ENCODE results near the gene FAM171A2. TPM values are rescaled to one million over a fixed set of nuclear protein-coding genes. Genes with fewer than 3 reads are reported as not detected.

FAM171A2 gene
- total and polyA plus RNA-seq, 2 donors (not counting 1 experiment from before 2014, with no cell fraction given): 0.18 to 0.69 TPM

- peak; percentile 76 for ATAC-seq (ENCODE audit: low read depth)
Measured at GRCh38 chr17:44344939-44345453, 18.7 kb downstream of the FAM171A2 start, which contains the start of gene GRN. Gene GRN (plus strand): TSS chr17:44345302. CDS start chr17:44349165, 3,863 bp downstream.

More at GRCh38 chr17:44344939-44345453, 18.7 kb downstream of the FAM171A2 start, which contains the start of gene GRN:
- H3K9me3 Mint-ChIP-seq (ENCODE audit: insufficient read depth): no peaks in the 10 kb centered on the region
- H3K4me3 Mint-ChIP-seq: peak within 1 kb of the TSS; percentile 96
- ChIA-PET CTCF (interaction anchor here (0.6 to 3.3 kb wide), 21 partner anchors 10 to 401 kb away, joined by 3 to 66 read pairs (median 7); partner anchors contain the start of genes FAM171A2, HDAC5, SLC25A39 and TMUB2), POLR2A (interaction anchor here (0.5 to 1.6 kb wide), 14 partner anchors 9 to 828 kb away, joined by 3 to 11 read pairs (median 4); partner anchors contain the start of genes HDAC5, SLC25A39, TMUB2 and UBTF)
- TF ChIP-seq EZH2 (IDR thresholded peaks at IDR 0.05; ENCODE audit: borderline replicate concordance, insufficient read depth, low read depth, low read length, poor library complexity, severe bottlenecking): no peak
- TF ChIP-seq, protein P1, sequence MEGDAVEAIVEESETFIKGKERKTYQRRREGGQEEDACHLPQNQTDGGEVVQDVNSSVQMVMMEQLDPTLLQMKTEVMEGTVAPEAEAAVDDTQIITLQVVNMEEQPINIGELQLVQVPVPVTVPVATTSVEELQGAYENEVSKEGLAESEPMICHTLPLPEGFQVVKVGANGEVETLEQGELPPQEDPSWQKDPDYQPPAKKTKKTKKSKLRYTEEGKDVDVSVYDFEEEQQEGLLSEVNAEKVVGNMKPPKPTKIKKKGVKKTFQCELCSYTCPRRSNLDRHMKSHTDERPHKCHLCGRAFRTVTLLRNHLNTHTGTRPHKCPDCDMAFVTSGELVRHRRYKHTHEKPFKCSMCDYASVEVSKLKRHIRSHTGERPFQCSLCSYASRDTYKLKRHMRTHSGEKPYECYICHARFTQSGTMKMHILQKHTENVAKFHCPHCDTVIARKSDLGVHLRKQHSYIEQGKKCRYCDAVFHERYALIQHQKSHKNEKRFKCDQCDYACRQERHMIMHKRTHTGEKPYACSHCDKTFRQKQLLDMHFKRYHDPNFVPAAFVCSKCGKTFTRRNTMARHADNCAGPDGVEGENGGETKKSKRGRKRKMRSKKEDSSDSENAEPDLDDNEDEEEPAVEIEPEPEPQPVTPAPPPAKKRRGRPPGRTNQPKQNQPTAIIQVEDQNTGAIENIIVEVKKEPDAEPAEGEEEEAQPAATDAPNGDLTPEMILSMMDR (IDR thresholded peaks at IDR 0.05): no peak
- Histone ChIP-seq H3K27ac (ENCODE audit: low read length in 2 of 2) (peak within 1 kb of the TSS; percentile 85 to 89), H4K20me1 (ENCODE audit: control insufficient read depth, insufficient read depth, low read length, poor library complexity, severe bottlenecking) (peaks cover 11% of the 10 kb centered on the region), H3K27me3 (replicated peaks in 1 of 4; ENCODE audit: control extremely low read depth in 1 of 4, control insufficient read depth in 3 of 4, insufficient read depth in 4 of 4, low read length in 3 of 4) (no peaks in the 10 kb centered on the region), H3K4me1 (ENCODE audit: control insufficient read depth in 2 of 2, insufficient read depth in 2 of 2, low read length in 2 of 2) (peaks cover 37 to 52% of the 10 kb centered on the region in 2 donors), H3K79me2 (ENCODE audit: control insufficient read depth, insufficient read depth, low read length) (peaks cover 7% of the 10 kb centered on the region), H3K36me3 (replicated peaks in 1 of 2; ENCODE audit: control extremely low read depth in 1 of 2, control insufficient read depth in 1 of 2, extremely low read depth in 1 of 2, insufficient read depth in 2 of 2, low read length in 1 of 2) (peaks cover 0 to 10% of the 10 kb centered on the region in 2 experiments), H3K9me3 (ENCODE audit: control extremely low read depth in 1 of 3, control insufficient read depth in 2 of 3, insufficient read depth in 1 of 3, low read length in 2 of 3) (peaks cover 0 to 3% (median 0%) of the 10 kb centered on the region in 3 donors), H3K9ac (ENCODE audit: low read length) (peak within 1 kb of the TSS; percentile 74), H2AFZ (ENCODE audit: insufficient read depth, low read depth, low read length, poor library complexity, severe bottlenecking) (peak within 1 kb of the TSS; percentile 64), H3K4me3 (ENCODE audit: control extremely low read depth in 1 of 5, extremely low read depth in 1 of 5, insufficient read depth in 1 of 5, low read depth in 2 of 5, low read length in 4 of 5) (peak within 1 kb of the TSS; percentile 61 to 94 (median 91)), H3K4me2 (replicated peaks; ENCODE audit: low read depth, low read length, poor library complexity, severe bottlenecking) (peak within 1 kb of the TSS; percentile 79)
- H3K27me3 Mint-ChIP-seq: no peaks in the 10 kb centered on the region
- peak; percentile 91 for DNase-seq
- peak within 1 kb of the TSS; percentile 90 for H3K27ac Mint-ChIP-seq
- WGBS (ENCODE audit: insufficient coverage): 2% methylated on average over 20 of the region's 26 CpGs
- intact Hi-C loops (cut with micrococcal nuclease): loop anchor here (1.0 to 2.0 kb wide), 8 partner anchors 9 to 330 kb away; partner anchors contain the start of genes FAM171A2, HROB, SLC25A39 and TMEM101
- H3K4me1 Mint-ChIP-seq: peaks cover 45% of the 10 kb centered on the region
